GM18508 (cell line): Measurements from ENCODE around the gene PIEZO2.

Experiments used
- ATAC-seq: cut with Tn5 transposase; IDR thresholded peaks from one replicate; pipeline ENCODE4 v1.9.1; 2021; ENCODE audit warnings: moderate number of reproducible peaks; ENCODE audit not compliant: insufficient read depth, unreplicated experiment

PIEZO2 gene

GRCh38 chr18:11035814-11036495, 113.4 kb downstream of the PIEZO2 start:
- ATAC-seq: no peak

GRCh38 chr18:11035376-11035775, 114.0 kb downstream of the PIEZO2 start:
- no peak for ATAC-seq

DNA sequence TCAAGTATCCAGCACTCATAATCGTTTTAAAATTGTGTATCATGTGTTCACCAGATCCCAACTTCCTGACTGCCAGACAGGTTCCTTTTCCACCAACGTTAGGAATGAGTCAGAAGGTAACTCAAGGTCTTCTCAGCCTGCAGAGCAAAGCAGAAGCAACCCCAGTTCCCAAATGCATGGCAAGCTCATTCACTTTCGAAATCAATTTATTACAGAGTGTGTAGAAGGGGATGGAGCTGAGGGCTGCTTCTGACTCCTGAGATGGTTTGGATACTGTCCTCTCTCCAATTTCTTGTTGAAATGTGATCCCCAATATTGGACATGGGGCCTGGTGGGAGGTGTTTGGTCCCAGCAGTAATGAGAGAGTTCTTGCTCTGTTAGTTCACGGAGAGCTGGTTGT, 114.5 kb downstream of the PIEZO2 start:
- no peak for ATAC-seq

DNA sequence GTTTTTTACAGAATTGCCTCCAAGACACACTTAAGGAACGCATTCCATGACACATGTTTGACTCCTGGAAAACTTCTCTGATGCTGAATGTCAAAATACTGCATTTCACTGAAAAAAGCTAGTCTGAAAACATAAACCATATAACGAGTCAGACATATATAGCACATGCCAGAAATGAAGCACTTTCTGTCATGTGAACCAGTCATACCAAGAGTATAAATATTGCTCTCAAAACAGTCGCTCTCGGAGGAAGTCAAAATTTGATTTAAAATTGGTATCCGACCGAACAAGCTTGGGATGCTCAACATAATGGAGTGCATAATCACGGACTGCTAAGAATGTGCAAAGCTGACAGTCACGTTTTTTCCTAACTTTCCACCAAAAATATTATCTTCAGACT, 115.9 kb downstream of the PIEZO2 start:
- ATAC-seq: no peak

- no peak for ATAC-seq
Measured at GRCh38 chr18:11031966-11032365, 117.4 kb downstream of the PIEZO2 start.

DNA sequence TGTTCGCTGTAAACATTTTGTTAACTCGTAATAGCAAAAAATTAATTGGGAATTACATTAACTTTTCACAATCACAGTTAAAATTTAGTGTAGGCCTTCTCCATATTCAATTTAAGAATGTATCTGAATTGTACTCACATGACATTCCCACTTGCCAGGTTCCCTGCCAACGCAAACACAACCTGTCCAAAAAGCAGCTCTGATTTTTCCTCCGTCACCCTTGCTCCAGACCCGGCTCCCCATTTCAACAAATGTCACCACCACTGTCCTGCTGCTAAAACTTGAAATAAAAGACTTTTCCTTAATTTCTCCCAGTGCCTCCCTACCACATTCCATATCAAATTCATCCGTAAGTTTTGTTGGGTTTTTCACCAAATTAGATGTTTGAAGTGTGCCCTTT, 120.3 kb downstream of the PIEZO2 start:
- ATAC-seq: no peak

DNA sequence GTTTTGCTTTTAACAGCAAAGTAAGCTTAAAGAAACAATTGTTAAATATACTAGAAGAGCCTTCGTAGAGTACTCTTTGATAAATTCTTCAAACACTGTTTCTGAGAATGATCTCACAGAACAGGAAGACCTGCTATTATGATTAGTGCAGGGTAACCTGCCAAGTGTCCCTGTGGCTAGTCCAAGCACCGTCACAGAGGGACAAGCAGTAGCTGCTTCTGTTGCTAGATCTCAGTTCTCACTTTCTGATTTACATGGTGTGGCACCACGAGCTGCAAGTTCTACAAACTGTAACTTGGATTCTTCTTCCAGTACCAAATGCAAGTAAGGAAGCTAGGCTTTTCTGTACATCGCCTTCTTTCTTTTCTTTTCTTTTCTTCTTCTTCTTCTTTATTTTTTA, 121.5 kb downstream of the PIEZO2 start:
- ATAC-seq: no peak

- no peak for ATAC-seq
Measured at GRCh38 chr18:11025671-11026070, 123.7 kb downstream of the PIEZO2 start.

DNA sequence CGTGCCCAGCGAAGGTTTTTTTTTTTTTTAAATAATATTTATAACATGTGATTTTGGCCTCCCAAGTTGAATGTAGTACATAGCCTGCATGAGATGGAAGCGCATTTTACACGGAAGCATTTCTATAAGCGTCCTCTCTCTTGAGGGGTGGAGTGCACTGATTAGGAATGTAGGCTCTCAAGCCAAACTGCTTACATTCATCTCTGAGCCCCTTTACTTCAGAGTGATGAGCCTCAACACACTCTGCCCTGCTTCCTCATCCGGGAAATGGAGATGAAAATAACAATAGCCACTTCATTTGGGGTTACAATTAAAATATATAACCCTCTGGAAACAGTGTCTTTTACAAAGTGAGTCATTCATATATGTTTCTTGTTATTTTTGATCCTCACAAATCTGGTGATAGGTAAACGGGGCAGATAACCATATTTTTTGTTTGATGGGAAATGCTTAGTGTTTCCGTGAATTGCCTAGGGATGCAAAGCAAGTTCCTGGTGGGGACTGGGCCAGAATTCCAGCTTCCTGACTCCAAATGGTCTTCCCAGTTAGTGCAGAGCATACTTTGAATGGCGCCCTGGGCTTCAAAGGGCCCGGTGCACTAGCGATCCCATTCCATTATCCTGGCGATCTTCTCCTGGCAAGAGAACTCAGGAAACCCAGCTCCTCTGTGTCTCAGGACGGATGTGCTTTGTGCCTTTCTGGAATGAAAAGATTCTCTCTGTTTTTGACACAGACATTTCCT, 124.3 kb downstream of the PIEZO2 start:
- ATAC-seq: no peak

DNA sequence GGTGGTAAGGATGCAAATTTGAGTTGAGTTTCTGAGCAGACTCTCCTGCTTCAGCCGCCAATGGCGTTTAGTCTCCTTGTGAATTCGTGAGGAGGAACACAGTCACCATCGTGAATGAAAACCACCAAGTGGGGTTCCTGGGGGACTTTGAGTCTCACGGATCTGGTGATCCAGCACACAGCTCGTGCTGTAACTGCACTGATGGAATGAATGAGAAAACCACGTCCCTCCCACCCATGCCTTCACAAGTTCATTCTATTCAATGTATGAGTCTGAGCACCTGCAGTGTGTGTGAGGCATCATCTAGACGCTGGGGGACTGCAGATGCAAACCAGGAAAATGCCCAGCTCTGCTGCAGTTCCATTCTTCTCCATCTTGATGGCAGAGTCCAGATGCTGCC, 127.9 kb downstream of the PIEZO2 start:
- no peak for ATAC-seq

- no peak for ATAC-seq
Measured at GRCh38 chr18:11020877-11021414, 128.4 kb downstream of the PIEZO2 start.

DNA sequence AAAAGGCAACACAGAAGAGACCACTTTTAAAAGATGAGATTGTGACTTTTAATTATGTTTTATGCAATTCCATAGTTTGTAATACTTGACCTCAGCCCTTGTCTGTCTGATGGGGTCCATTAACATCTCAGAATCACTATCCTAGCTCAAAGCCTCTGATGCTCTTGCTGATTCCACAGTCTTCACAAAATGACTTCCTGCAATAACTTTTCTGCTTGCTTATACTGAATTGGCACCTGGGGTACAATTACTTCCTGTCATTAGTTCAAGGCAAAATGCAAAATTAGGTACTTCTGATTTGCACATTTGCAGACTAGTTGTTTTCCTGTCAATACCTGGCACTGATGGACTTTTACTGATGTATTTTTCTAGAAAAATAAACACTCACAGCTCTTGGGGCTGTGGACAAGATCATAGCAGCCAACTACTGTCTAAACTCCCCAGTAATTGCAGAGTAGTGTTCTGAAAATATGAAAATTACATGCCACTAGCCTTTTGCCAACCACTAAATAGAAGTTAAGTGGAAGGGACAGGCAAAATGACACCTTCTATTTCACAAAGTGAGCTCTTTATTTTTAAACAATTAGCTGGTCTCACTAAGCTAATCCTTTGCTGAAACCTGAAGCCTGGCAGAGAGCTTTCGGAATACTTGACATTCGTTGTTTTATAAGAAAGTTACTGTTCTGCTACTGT, 129.1 kb downstream of the PIEZO2 start:
- ATAC-seq: no peak

DNA sequence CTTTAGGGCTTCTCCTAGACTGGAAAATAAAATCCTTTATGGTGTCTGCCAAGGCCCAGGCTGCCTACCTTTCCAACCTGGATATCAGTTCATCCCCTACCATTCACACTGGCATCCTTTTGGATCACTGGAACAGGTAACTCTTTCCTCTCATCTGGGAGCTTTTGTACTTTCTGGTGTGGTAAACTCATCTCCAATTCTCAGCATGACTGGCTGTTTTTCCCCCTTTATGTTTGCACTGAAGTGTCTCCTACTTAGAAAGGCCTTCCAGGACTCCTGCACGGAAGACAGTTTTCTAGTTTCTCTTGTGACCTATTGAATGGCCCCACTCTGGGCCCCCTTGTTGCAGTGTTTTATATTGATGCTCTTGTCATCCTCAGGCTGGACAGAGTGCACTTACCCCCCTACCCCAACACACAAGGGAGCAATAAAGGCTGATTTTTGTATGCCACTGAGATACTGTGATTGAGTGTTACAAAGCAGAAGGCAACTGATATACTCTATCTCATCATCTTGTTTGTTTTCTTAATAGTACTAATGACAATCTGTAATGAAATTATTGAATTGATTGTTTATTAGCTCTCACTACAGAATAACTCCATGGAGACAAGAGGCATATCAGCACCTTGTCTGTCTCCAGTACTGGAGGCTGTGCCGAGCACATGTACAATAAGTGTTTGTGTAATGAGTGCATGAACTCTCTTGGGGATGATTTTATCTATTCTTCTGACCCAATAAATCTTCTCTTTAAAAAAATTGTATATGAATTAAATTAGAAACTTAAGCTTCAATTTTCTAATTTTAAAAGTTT, 129.9 kb downstream of the PIEZO2 start:
- no peak for ATAC-seq

GRCh38 chr18:11009869-11010268, 139.5 kb downstream of the PIEZO2 start:
- no peak for ATAC-seq

GRCh38 chr18:11009147-11009546, 140.2 kb downstream of the PIEZO2 start:
- ATAC-seq: no peak

- no peak for ATAC-seq
Measured at GRCh38 chr18:11008505-11008904, 140.9 kb downstream of the PIEZO2 start.

DNA sequence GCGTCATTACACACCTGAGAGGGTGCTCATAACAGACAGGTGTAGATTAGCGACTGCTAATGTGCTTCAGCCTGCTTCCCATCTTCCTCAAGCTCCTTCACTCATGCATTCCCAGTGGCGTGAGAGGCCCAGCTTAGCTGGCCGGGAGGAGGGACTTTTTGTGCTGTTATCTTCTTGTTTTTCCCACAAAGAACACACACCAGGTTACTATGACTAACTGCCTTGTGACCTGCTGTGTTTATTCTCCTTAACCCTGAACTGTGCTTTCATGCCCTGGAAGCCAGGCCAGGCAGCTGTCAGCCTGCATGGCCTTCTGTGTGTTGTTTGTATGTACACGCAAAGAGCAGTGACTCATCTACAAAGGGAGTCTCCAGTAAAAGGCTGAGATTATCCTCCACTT, 143.8 kb downstream of the PIEZO2 start:
- ATAC-seq: no peak

GRCh38 chr18:11004951-11005350, 144.4 kb downstream of the PIEZO2 start:
- ATAC-seq: no peak

DNA sequence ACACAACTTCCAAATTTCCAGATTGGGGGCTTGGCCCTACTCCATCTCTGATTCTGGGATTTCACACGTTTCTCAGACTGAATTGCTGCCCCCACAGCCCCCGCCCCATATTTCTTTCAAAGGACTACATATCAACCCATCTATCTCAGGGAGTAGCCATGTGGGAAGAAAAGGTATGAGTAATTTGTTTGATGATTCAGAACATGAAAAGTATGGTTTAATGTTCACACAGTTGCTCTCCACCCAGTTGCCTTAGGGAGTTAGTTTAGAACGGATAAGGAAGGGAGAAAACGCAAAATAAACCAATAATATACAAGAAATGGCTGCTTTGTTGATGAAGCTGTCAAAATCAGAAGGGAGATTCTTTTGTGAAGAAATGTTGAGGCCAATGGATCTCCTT, 145.1 kb downstream of the PIEZO2 start:
- no peak for ATAC-seq

GRCh38 chr18:11002796-11003195, 146.6 kb downstream of the PIEZO2 start:
- ATAC-seq: no peak
